Activated CD8-positive, alpha-beta memory T cell treated with anti-CD3 and anti-CD28 coated beads for 24 hours (primary cell): ENCODE data around the gene HOXB2.
"Not testable (repeated sequence)": the region's sequence is repeated elsewhere in the genome, so short reads cannot be mapped to it uniquely, and the experiment has no call there.

Source experiments
- DNase-seq: peaks from one replicate; pipeline ENCODE4 v3.0.0-alpha.2; 2020

HOXB2 gene

GRCh38 chr17:48513097-48513496, 31.8 kb downstream of the HOXB2 start:
- no peak for DNase-seq

- peak; percentile 62 for DNase-seq
These were observed 33.9 kb downstream of the HOXB2 start for GRCh38 chr17:48510761-48511604.

GRCh38 chr17:48510381-48510760, 34.5 kb downstream of the HOXB2 start:
- DNase-seq: no peak

DNA sequence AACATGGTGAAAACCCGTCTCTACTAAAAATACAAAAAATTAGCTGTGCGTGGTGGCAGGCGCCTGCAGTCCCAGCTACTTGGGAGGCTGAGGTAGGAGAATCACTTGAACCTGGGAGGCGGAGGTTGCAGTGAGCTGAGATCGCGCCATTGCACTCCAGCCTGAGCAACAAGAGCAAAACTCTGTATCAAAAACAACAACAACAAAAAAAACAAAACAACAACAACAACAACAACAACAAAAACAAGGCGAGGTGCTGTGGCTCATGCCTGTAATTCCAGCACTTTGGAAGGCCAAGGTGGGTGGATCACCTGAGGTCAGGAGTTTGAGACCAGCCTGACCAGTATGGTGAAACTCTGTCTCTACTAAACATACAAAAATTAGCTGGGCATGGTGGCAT, 35.2 kb downstream of the HOXB2 start:
- not testable (repeated sequence) for DNase-seq

DNA sequence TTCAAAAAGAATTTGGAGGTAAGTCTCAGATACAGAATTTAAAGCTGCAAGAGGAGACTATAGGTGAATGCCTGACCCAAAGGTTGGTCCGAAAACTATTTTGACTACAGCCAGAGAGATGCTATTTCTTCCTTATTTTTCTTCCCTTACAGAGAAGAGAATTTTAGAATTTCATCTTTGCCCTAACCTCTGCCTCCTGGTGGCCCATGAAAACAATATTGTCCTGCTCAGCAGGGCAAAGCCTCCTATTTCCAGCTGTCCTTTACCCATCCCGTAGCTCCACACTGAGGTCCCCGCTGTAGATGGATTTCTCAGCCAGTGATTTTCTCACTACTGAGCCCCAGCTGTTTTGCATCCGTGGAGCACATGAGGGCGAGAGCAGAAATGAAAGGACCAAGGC, 38.7 kb downstream of the HOXB2 start:
- no peak for DNase-seq

GRCh38 chr17:48505788-48506187, 39.1 kb downstream of the HOXB2 start:
- DNase-seq: no peak

DNA sequence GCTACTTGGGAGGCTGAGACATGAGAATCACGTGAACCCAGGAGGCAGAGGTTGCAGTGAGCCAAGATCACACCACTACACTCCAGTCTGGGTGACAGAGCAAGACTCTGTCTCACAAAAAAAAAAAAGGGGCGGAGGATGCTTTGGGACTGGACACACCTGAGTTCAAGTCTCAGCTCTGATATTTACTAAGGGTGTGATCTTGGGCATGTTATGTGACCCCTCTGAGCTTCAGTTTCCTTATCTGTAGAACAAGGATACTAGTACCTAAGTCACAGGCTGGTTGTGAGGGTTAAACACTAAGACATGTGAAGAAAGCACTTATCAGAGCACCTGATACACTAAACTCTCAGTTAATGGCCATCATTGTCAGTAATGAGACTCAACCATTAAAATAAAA, 40.0 kb downstream of the HOXB2 start:
- no peak for DNase-seq

- DNase-seq: no peak
These were observed 41.2 kb downstream of the HOXB2 start for GRCh38 chr17:48503747-48504146.

DNA sequence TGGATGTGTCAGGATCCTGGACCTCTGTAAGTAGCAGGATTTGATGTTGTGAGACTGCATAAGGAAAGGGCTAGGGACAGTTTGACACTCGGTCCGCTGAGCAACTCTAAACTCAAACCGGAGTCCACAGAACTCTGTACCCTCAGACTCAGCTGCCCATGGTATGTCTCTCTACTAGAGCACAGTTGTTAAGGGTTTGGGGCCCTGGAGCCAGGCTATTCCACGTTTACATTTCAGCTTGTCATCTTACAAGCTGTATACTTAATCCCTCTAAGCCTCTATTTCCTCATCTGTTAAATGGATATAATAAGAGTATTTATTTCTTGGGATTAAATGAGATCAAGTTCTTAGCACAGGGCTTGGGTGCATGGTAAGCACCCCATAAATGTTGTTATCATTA, 42.0 kb downstream of the HOXB2 start:
- no peak for DNase-seq

DNA sequence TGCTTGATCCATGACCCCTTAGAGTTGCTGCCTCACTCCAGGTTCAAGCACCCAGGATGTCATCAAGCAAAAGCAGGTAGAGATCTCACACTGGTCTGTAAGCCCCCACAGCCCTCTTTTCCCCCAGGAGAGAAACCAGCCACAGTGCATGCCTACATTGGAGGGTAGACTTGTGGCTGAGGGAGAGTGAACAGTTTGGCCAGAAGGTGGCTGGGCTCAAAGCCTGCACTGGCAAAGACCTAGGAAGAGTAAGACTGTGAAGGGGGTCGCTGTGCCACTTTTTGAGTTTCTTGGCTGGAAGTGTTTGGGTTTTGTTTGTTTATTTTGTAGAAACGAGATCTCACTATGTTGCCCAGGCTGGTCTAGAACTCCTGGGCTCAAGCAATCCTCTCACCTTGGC, 42.6 kb downstream of the HOXB2 start:
- DNase-seq: no peak

- DNase-seq: no peak
These were observed 44.2 kb downstream of the HOXB2 start for GRCh38 chr17:48500435-48501426.

GRCh38 chr17:48499735-48500434, 45.0 kb downstream of the HOXB2 start:
- no peak for DNase-seq

- no peak for DNase-seq
These were observed 45.7 kb downstream of the HOXB2 start for GRCh38 chr17:48499248-48499647.

- no peak for DNase-seq
These were observed 46.6 kb downstream of the HOXB2 start for GRCh38 chr17:48498164-48498850.

GRCh38 chr17:48497103-48497502, 47.8 kb downstream of the HOXB2 start:
- no peak for DNase-seq

DNA sequence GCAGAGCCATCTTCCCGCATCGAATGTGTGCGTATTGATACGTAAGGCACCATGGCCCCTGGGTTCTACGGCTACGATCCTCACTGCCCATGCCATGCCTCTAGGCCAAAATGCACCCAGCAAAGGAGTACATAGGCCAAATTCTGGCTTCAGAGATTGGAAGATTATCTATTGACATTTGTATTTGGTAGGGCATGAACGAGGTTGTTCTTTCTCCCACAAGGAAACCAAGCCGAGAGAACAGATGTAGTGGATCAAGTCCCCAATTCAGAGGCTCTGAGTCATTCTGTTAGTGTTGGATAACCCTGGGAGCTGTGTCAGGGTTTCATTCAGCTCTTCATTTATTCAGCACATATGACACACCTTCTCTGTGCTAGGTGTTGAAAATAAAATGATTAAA, 50.6 kb downstream of the HOXB2 start:
- no peak for DNase-seq
